ENCODE measurements around the gene AKAP13. TPM values are rescaled to one million over a fixed set of nuclear protein-coding genes. Genes with fewer than 3 reads are reported as not detected.
"Not testable (repeated sequence)": the region's sequence is repeated elsewhere in the genome, so short reads cannot be mapped to it uniquely, and the experiment has no call there.

AKAP13 gene
- total RNA-seq, 1 experiment from 2014 or later = 29.1 TPM

DNA sequence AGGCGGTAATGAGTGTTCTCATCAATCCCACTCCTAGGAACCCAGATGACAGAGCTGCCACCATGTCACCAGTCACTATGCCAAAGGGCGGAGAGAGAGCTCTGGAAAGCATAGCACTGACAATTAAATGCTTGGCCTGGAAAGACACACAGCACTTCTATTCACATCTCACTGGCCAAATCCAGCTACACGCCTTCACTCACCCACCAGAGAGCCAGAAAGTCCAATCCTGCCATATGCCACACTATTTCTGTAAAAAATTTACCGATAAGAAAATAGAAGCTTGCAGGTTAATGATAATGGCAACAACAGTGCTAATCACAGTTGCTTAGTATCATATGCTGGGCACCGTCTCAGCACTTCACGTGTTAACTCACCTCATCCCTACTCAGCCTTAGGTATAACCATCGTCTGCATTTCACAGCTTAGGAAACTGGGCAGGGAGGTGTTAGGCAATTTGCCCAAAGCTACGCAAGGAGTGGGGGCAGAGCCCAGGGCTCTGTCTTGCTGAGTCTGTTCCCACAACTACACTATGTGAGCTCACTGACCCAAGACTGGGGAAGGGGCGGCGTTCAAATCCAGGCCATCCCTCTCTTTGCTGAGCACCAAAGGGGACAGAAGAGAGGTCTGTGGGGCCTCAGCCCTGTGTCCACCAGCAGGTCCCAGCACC, 397.8 kb downstream of the AKAP13 start:
- no peak for DNase-seq (ENCODE audit: low read depth)
- in situ Hi-C loops (cut with HindIII; ENCODE audit: low pct_unique_long_range_greater_than_20kb, low sequenced_read_pairs) = no loop called here

DNA sequence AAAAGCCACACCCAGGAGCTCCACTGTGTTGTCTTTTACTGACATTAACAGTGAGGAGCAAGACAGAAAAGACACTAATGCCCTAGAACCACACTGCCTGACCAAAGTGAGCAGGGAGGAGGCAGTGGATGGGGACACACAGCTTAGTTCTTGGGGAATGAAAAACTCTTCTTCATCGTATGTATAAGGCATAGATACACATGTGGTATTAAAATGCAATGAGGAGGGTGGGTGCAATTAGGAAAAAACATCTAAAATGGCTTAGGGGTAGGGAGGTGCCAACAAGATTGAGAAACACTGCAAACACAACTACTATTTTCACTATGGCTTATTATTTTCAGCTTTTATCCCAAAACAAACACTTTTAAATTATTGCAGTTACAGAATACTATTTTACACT, 398.8 kb downstream of the AKAP13 start:
- DNase-seq (ENCODE audit: low read depth) = no peak
- in situ Hi-C loops (cut with HindIII; ENCODE audit: low pct_unique_long_range_greater_than_20kb, low sequenced_read_pairs) = no loop called here

DNA sequence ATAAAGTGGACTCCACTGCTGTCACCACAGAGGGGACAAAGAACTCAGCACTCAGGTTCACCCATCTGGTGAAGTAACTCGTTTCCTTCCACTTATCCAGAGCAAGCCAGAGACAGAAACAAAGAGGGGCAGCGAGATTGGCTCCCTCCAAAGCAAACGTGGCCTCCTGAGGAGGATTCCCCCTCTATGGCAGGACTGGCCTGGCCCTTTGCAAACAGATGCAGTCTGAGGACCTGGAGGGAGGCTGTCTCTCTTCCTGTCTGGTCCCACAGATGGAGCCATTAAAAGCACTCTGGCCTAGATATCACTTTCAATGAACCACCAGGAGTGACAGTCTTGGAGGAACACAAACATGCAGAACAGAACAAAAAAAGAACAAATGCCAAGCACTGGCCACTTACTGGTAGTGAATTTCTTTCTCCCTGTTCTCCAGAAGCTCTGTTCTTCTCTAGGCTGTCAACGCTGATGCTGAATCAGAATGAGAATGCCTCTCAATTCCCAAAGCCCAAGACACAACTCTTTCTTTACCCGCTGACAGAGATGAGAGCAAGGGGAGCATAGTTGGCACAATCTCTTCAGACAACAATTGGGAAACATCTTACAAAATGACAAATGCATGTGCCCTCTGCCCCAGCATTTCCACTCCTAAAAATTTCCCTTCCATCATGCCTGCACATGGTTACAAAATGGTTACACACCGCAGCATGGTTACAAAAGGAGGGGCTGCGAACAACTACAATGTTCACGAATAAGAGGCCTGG, 400.0 kb downstream of the AKAP13 start:
- no peak for DNase-seq (ENCODE audit: low read depth)
- in situ Hi-C loops (cut with HindIII; ENCODE audit: low pct_unique_long_range_greater_than_20kb, low sequenced_read_pairs) = no loop called here

DNA sequence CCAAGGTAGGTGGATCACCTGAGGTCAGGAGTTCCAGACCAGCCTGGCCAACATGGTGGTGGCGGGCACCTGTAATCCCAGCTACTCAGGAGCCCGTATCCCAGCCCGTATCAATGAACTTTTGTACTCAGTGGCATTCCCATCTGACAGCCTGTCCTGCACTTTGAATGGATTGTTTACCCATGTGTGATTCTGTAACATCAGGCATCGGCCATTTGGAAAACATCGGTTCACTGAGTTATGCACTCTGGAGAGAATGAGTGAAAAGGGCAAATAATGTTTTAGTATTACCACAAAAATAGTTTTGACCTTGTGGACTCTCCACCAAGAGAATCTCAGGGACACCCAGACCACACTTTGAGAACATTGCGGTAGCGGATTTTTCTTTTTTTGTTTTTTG, 400.7 kb downstream of the AKAP13 start:
- in situ Hi-C loops (cut with HindIII; ENCODE audit: low pct_unique_long_range_greater_than_20kb, low sequenced_read_pairs) = no loop called here
- DNase-seq (ENCODE audit: low read depth) = no peak

DNA sequence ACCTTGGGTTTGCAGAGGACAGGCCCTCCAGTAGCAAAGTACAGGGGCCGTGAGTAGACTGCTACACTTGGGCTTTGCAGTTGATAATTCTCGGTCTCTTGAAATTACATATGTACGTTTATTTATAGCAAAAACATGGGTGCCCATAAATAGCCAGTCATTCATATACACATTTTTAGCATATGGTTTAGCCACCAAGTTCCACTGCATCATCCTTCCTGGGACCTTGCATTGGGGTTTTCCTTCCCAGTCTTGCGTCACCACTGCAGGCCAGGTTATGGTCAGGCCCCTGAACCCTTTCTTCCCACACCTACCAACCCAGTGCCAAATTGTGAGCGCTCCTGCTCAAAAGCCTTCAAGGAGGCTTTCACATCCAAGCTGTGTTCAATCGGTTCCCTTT, 401.7 kb downstream of the AKAP13 start:
- DNase-seq (ENCODE audit: low read depth) = no peak
- in situ Hi-C loops (cut with HindIII; ENCODE audit: low pct_unique_long_range_greater_than_20kb, low sequenced_read_pairs) = no loop called here

DNA sequence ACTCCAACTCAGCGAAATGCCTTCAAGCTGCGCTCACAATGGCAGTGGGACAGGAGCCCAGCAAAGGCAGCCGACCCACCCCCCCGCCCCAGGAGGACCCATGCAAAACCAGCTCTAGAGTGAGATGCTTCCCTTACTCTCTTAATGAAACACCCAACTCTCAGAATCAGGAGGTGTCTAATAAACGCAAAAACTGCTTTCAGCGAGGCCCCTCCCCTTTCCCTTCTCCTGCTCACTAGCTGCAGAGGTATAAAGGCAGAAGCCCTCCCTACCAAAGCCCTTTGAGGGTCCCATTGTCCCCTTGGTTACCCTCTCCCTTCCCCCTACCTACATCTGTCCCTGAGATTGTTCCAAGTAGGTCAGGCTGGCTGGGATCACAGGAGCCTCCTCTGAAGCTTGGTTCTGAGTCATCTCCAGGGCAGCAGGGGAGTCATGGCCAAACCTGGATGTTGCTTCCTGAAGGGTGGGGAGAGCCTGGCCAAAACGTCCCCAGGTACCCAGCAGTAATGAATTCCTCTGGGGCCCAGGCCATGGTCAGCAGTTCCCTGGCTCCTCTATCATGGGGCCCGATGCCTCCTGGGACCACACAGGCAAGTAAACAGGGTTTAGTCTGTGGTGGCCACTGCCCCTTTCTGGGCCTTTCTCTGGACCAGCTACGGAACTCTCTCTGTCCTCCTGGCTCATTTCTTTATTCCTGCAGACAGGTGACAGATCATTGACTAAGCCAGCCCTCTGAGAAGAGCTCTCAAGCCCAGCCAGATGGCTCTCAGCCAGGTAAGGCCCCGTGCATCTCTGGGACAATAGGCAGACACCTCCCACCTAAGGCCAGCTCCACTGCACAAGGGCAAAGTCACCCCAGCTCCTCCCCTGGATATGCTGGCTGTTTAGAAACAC, 405.7 kb downstream of the AKAP13 start:
- in situ Hi-C loops (cut with HindIII; ENCODE audit: low pct_unique_long_range_greater_than_20kb, low sequenced_read_pairs) = no loop called here
- peak; percentile 44 for DNase-seq (ENCODE audit: low read depth)

DNA sequence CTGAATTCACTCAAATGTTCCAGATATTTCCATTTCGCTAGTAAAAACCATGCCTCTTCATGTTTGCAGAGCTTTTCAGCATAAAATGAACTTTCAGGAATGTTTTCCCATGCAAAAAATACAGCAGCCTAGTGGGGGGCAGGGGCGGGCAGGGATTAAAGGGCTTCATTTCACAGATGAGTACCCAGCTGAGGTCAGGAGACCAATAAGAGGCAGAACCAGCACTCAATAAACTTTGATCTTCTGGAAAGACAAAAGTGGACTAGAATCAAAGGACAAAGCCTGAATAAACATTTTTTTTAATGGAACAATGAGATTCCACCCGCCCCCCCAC, 406.3 kb downstream of the AKAP13 start:
- DNase-seq (ENCODE audit: low read depth) = no peak
- in situ Hi-C loops (cut with HindIII; ENCODE audit: low pct_unique_long_range_greater_than_20kb, low sequenced_read_pairs) = no loop called here

DNA sequence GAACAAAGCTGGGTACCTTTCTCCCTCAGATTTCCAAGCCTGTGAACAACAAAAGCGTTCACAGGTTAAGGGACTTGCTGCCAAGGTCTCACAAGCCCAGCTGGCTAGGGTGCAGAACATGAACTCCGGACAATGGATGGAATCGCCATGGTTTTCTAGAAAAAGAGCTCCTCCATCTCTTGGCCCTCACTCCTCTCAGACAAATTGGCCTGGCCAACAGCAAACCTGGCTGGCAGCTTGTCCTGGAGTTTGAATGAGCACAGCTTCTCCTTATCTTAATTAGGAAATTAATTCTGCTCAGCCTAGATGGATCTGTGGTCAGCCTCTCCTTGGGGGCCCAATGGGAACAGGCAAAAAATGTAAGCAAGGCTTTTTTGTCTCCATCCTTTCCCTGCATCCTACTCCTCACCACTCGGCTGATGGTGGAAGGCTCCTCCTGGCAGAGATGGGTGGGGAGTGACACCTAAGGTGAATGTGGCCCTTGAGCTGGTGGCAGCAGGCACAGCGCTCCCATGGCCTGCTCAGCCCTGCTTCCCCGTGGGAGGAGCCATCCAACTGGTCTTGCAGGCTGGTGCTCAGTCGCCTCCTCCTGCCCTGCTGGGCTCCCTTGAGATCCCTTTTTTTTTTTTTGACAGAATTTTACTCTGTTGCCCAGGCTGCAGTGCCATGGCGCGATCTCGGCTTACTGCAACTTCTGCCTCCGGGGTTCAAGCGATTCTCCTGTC, 408.5 kb downstream of the AKAP13 start:
- no peak for DNase-seq (ENCODE audit: low read depth)
- in situ Hi-C loops (cut with HindIII; ENCODE audit: low pct_unique_long_range_greater_than_20kb, low sequenced_read_pairs) = no loop called here

DNA sequence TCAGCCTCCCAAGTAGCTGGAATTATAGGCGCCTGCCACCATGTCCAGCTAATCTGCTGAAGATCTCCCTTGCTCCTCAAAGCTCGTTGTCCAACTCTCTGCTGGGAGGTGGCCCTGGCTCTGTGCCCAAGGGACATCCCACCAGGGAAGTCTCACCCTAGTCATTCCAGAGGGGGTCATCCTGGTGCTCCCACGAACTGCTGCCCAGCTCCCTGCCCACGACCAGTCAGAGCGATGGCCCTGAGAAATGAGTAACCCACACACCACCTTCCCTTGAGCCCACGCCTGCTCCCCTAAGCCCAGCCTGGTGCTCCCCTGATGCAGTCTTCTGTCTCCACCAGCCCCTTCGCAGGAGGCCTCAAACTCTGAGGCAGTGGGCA, 409.1 kb downstream of the AKAP13 start:
- in situ Hi-C loops (cut with HindIII; ENCODE audit: low pct_unique_long_range_greater_than_20kb, low sequenced_read_pairs) = no loop called here
- DNase-seq (ENCODE audit: low read depth) = no peak

DNA sequence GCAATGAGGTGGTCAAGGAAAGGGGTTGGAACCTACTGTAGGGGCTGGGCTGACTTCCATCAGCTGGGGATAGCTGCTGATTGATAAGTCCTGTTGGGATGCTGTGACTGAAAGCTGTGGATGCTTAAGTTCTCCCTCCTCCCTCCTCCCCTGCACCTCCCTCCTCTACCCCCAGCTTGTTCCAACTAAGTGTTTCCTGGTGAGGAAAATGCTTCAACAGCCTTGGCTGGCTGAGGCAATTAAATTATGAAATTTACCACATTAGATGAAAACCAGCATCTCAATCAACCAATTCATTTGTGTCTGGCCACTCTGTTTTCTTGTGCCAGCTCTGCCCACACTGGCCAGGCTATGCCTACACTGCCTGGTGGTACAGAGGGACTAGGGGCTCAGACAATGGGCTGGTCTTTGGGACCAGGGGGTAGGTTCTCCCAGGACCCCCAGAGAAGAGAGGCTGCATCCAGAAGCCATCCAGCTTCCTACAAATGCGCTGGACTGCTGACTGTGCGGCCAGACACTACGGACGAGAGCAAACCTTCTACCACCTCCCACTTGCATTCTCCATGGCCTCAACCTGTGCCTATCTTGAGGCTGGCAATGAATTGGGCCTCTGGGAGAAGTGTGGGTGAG, 411.8 kb downstream of the AKAP13 start:
- in situ Hi-C loops (cut with HindIII; ENCODE audit: low pct_unique_long_range_greater_than_20kb, low sequenced_read_pairs) = no loop called here
- DNase-seq (ENCODE audit: low read depth) = no peak

DNA sequence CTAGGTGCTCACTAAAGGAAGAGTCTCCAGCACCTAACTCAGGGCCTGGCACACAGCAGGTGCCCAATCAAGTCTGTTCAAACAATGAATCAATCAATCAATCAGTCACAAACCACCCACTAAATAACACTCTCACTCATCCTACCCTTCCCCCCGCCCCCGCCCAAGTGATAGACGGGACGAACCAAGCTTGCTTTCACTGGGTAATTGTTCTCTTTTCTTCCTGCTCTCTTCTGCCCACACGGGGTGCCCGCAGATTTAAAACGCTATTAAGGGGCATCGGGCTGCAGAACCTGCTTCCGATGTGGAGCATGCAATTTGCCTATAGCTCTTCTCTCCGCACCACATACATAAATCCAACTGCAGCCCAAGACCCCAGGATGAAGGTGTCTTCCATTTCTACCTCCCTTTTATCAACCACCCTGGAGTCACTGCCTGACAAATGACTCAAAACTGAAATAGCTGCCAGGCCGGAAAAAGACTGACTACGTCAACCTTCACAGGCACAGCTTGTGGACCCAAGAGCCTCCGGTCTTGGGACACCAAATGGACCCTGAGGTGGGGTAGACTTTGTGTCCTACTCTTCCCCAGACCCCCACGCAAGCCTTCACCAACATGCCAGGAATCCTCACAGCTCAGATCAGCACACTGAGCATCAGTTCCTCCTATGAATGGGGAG, 412.6 kb downstream of the AKAP13 start:
- DNase-seq (ENCODE audit: low read depth) = no peak
- in situ Hi-C loops (cut with HindIII; ENCODE audit: low pct_unique_long_range_greater_than_20kb, low sequenced_read_pairs) = no loop called here

DNA sequence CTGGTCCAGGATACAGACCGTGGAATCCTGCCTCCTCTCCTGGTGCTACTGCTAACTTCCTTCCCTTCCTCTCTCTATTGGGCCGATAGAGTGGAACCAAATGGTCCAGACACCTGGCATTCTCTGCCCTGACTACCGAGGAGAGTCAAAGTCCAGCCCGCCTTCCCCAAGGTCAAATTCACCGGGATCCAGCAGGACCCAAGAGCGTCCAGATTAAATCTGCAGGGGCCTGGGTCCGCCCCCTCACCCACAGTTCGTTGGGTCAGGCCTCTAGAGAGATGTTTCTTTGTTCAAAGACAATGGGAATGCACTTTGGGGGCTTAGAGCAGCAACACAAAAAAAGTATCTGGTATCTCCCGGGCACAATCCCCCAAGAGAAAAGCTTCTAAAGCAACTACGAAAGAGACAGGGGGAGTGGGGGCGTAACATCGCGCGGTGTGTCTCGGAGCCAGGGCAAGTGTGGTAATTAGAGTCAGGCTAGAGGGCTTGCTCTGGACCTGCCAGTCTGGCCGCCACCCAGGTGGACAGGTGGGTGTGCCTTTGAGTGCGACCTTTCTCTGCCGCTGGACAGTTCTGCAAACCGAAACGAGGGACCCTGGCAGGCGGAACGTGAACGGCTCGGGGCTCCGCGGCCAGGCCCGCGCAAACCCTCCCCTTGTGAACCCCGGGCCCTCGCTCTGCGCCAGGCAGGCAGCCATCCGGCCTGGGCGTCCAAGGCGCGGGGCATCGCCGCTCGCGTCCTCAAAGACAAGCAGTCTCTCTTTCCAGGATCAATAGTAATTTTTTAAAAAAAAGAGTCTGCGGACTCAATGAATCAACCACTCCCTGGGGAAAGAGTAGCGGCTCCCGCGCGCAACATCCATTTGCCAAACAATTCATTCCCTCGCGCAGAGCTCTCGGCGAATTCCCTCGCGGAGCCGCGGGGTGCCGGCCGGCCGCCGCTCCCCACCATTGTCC, 413.5 kb downstream of the AKAP13 start:
- in situ Hi-C loops (cut with HindIII; ENCODE audit: low pct_unique_long_range_greater_than_20kb, low sequenced_read_pairs) = no loop called here
- DNase-seq (ENCODE audit: low read depth) = no peak

DNA sequence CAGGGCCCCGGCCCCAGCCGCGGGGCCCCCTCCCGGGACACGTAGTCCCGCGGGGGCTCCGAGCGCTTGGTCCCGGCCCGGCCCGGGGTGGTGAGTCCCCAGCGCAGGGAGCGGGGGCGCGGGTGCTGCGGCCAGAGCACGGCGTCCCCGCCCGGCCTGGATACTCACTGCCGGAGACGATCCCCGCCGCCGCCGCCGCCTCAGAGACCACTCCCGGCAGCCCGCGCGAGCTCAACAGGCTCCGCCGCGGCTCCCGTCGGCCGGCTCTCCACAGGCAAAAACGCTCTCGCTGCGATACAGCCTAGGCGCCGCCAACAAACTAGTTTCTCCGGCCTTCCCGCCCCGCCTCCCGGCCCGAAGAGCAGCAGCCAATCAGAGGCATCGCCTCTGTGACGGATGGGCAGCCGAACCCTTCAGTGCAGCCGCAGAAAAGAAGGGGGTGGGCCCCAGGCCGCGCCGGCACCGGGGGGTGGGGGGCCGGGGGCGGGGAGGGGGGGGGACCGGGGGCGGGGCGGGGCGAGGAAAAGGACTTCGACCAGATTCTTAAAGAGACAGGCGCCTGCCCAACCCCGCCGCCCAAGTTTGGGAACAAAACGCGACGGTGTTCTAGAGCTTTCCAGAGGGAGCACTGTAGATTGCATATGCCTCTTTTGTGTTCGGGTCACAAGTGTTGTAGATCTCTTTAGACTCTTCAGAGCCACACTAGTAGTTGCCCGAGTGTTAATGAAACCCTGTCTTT, 414.4 kb downstream of the AKAP13 start, which contains the start of gene KLHL25:
Gene KLHL25, minus strand, starts transcription at position 328 of the 739 bp plus-strand sequence. CDS start 25,115 bp downstream, outside the sequence.
- DNase-seq (ENCODE audit: low read depth) = peak; percentile 87
- in situ Hi-C loops (cut with HindIII; ENCODE audit: low pct_unique_long_range_greater_than_20kb, low sequenced_read_pairs) = no loop called here

DNA sequence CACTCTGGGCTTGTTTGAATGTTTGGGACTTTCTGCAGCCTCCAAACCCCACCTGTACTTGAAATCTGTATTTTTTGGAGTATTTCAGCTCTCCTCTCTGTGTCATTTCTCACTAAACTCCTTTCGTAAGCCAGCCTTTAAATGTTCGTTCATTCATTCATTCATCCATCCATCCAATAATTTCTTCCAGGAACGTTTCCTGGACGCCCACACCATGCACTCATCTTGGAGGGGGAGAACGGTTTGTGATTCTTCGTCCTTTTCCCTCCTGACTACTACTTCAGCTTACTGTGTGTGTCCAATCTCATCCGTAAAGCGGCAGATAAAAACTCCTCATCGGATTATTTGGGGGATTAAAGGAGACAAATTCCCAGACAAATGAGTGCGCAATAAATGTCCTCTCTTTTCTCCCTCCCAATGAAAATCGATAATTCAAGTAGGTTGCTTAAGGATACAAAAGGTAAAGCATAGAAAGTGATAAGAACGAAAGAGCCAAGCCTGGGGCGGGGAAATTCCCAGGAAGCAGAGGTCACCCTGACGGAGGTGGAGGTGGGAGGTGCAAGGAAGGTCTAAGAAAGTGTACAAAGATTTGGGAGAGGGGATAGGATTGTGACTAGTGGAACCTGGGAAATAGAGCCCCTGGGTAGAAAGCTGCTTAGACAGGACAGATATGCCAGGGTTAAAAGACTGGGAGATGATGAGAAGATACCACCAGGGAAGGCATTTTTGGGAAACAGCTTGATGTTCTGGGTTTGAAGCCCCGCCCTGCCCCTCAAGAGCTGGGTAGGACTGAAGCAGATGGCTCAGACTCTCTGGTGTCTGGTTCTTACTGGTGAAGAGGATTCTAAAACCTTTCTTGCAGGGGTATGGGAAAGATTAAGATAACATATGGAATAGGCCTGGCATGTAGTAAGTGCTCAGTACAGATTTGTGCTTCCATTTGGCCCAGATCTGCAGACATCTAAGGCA, 415.2 kb downstream of the AKAP13 start:
- in situ Hi-C loops (cut with HindIII; ENCODE audit: low pct_unique_long_range_greater_than_20kb, low sequenced_read_pairs) = no loop called here
- DNase-seq (ENCODE audit: low read depth) = no peak

DNA sequence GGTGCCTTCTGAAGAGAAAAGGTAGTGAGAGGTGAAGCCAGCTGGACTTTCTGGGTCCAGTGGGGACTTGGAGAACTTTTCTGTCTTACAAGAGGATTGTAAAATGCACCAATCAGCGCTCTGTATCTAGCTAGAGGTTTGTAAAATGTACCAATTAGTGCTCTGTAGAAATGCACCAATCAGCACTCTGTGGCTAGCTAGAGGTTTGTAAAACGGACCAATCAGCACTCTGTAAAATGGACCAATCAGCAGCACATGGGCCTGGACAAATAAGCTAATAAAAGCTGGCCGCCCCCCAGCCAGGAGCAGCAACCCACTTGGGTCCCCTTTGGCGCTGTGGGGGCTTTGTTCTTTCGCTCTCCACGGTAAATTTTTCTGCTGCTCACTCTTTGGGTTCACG, 416.0 kb downstream of the AKAP13 start:
- in situ Hi-C loops (cut with HindIII; ENCODE audit: low pct_unique_long_range_greater_than_20kb, low sequenced_read_pairs); DNase-seq (ENCODE audit: low read depth): not testable (repeated sequence)
